ENCODE results near the gene SPATA31E1.

DNA sequence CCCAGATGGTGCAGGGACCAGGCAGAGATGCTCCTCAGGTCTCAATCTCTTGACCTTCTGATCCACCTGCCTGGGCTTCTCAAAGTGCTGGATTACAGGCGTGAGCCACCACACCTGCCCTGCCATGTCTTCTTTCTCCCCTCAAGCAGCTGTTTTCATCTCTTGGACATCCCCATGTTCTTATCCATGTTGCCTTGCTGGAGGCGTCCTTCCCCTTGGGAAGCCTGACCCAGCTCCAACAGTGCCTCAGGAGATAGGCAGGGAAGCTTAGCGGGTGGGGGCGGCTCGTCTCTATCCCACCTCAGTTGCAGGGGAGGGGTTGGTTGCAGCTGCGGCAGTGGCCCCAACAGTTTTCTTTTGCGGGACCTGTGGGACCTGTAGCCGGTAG, 24.7 kb upstream of the SPATA31E1 start:
- TF ChIP-seq, protein P1, sequence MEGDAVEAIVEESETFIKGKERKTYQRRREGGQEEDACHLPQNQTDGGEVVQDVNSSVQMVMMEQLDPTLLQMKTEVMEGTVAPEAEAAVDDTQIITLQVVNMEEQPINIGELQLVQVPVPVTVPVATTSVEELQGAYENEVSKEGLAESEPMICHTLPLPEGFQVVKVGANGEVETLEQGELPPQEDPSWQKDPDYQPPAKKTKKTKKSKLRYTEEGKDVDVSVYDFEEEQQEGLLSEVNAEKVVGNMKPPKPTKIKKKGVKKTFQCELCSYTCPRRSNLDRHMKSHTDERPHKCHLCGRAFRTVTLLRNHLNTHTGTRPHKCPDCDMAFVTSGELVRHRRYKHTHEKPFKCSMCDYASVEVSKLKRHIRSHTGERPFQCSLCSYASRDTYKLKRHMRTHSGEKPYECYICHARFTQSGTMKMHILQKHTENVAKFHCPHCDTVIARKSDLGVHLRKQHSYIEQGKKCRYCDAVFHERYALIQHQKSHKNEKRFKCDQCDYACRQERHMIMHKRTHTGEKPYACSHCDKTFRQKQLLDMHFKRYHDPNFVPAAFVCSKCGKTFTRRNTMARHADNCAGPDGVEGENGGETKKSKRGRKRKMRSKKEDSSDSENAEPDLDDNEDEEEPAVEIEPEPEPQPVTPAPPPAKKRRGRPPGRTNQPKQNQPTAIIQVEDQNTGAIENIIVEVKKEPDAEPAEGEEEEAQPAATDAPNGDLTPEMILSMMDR (IDR thresholded peaks at IDR 0.05) = no peak
- TF ChIP-seq POLR2AphosphoS5 (IDR thresholded peaks at IDR 0.05) = no peak
- TF ChIP-seq POLR2A (IDR thresholded peaks at IDR 0.05; ENCODE audit: low read depth) = no peak
- TF ChIP-seq EP300 (IDR thresholded peaks at IDR 0.05) = no peak

All from esophagus muscularis mucosa (tissue), 4 donors.